GM18526 (cell line): ENCODE measurements around the gene C1QC.

Experiments
- POLR2A ChIP-seq: IDR thresholded peaks from 3 replicates; pipeline ENCODE4 v1.6.1; 2011; ENCODE audit not compliant: insufficient read length; ENCODE audit errors: extremely low read depth

The C1QC gene

GRCh38 chr1:22637907-22638445 is 5.5 kb upstream of the C1QC start:
- no peak for TF ChIP-seq POLR2A

- no peak for TF ChIP-seq POLR2A
Observed at GRCh38 chr1:22638476-22639234, 4.8 kb upstream of the C1QC start.

- TF ChIP-seq POLR2A: no peak
Observed at GRCh38 chr1:22639286-22639685, 4.1 kb upstream of the C1QC start.

- no peak for TF ChIP-seq POLR2A
Observed at GRCh38 chr1:22641247-22641646, 2.2 kb upstream of the C1QC start.

- TF ChIP-seq POLR2A: no peak
Observed at GRCh38 chr1:22641906-22642636, 1.4 kb upstream of the C1QC start.

- TF ChIP-seq POLR2A: no peak
Observed at GRCh38 chr1:22643928-22644327, 495 bp downstream of the C1QC start.

GRCh38 chr1:22645931-22646330 is 2.5 kb downstream of the C1QC start:
- TF ChIP-seq POLR2A: no peak

- TF ChIP-seq POLR2A: no peak
Observed at GRCh38 chr1:22646384-22646783, 3.0 kb downstream of the C1QC start.

GRCh38 chr1:22650089-22650693 is 6.8 kb downstream of the C1QC start:
- TF ChIP-seq POLR2A: no peak

GRCh38 chr1:22651941-22652856 is 8.8 kb downstream of the C1QC start:
- TF ChIP-seq POLR2A: no peak

GRCh38 chr1:22652881-22653316 is 9.5 kb downstream of the C1QC start, which contains the start of gene C1QB:
Gene C1QB, plus strand, starts transcription at chr1:22653236. Its CDS starts 6,227 bp downstream, at chr1:22659463.
- no peak for TF ChIP-seq POLR2A

GRCh38 chr1:22654692-22655091 is 11.3 kb downstream of the C1QC start:
- TF ChIP-seq POLR2A: no peak

GRCh38 chr1:22658385-22659163 is 15.1 kb downstream of the C1QC start:
- no peak for TF ChIP-seq POLR2A

GRCh38 chr1:22660716-22661241 is 17.3 kb downstream of the C1QC start:
- TF ChIP-seq POLR2A: no peak
